T-helper 9 cell (primary cell): ENCODE data around the gene OR1I1.
"Not testable (repeated sequence)": the region's sequence is repeated elsewhere in the genome, so short reads cannot be mapped to it uniquely, and the experiment has no call there.

Experiments used
- DNase-seq: peaks from one replicate; pipeline ENCODE4 v3.0.0-alpha.2; 2020
- total RNA-seq, 2 donors: gene quantifications; one replicate each; lab custom pipeline; 2026; lab: John Stamatoyannopoulos, UW

The OR1I1 gene
- 0 reads per million in 2 donors for total RNA-seq

- no peak for DNase-seq
Observed at GRCh38 chr19:15081911-15082310, at the start of gene OR1I1. OR1I1 (plus strand) TSS chr19:15082211; CDS start chr19:15087066, 4,855 bp downstream.

GRCh38 chr19:15035795-15036311 is 46.2 kb upstream of the OR1I1 start:
- no peak for DNase-seq

GRCh38 chr19:15037586-15037985 is 44.4 kb upstream of the OR1I1 start:
- no peak for DNase-seq

GRCh38 chr19:15038294-15038693 is 43.7 kb upstream of the OR1I1 start:
- DNase-seq: no peak

GRCh38 chr19:15042003-15042402 is 40.0 kb upstream of the OR1I1 start:
- no peak for DNase-seq

- DNase-seq: no peak
Observed at GRCh38 chr19:15042826-15043225, 39.2 kb upstream of the OR1I1 start.

- DNase-seq: no peak
Observed at GRCh38 chr19:15045506-15045905, 36.5 kb upstream of the OR1I1 start.

GRCh38 chr19:15047680-15048079 is 34.3 kb upstream of the OR1I1 start:
- DNase-seq: no peak

GRCh38 chr19:15048128-15048527 is 33.9 kb upstream of the OR1I1 start:
- no peak for DNase-seq

GRCh38 chr19:15048885-15049541 is 33.0 kb upstream of the OR1I1 start, which contains the start of gene CASP14:
CASP14 (plus strand) TSS chr19:15049480; CDS start chr19:15052252, 2,772 bp downstream.
- no peak for DNase-seq

GRCh38 chr19:15050639-15051038 is 31.4 kb upstream of the OR1I1 start:
- no peak for DNase-seq

GRCh38 chr19:15062036-15062435 is 20.0 kb upstream of the OR1I1 start:
- no peak for DNase-seq

GRCh38 chr19:15070386-15070785 is 11.6 kb upstream of the OR1I1 start:
- DNase-seq: not testable (repeated sequence)

GRCh38 chr19:15072930-15073647 is 8.9 kb upstream of the OR1I1 start:
- DNase-seq: no peak

- DNase-seq: no peak
Observed at GRCh38 chr19:15074371-15074770, 7.6 kb upstream of the OR1I1 start.

GRCh38 chr19:15075806-15076205 is 6.2 kb upstream of the OR1I1 start:
- no peak for DNase-seq

GRCh38 chr19:15080002-15080401 is 2.0 kb upstream of the OR1I1 start:
- DNase-seq: not testable (repeated sequence)

GRCh38 chr19:15087182-15087581 is 5.2 kb downstream of the OR1I1 start:
- DNase-seq: no peak

GRCh38 chr19:15091918-15092753 is 10.1 kb downstream of the OR1I1 start:
- DNase-seq: no peak

GRCh38 chr19:15093001-15093400 is 11.0 kb downstream of the OR1I1 start:
- DNase-seq: no peak

GRCh38 chr19:15096223-15096622 is 14.2 kb downstream of the OR1I1 start:
- DNase-seq: no peak

- DNase-seq: not testable (repeated sequence)
Observed at GRCh38 chr19:15097980-15098379, 16.0 kb downstream of the OR1I1 start.

- no peak for DNase-seq
Observed at GRCh38 chr19:15098460-15098859, 16.4 kb downstream of the OR1I1 start.
